ENCODE measurements around the gene IGIP.

IGIP gene

GRCh38 chr5:140178482-140179116, 52.9 kb downstream of the IGIP start:
- FAIRE-seq (no peak), DNase-seq (ENCODE audit: insufficient read length, low spot score) (no peak)
- no peak for TF ChIP-seq CTCF (IDR thresholded peaks at IDR 0.05; ENCODE audit: insufficient read depth, missing control alignments)
